NCI-H1092 treated with DMSO at 0.1 percent for 48 hours (cell line): ENCODE measurements around the gene POFUT1.
"Not testable (repeated sequence)": the region's sequence is repeated elsewhere in the genome, so short reads cannot be mapped to it uniquely, and the experiment has no call there.

Experiments used
- DNase-seq: peaks from one replicate; lab custom pipeline; 2025; lab: John Stamatoyannopoulos, UW

Gene POFUT1

GRCh38 chr20:32189691-32190615 lies 17.7 kb upstream of the POFUT1 start:
- peak; percentile 64 for DNase-seq

GRCh38 chr20:32190616-32191415 lies 16.9 kb upstream of the POFUT1 start:
- peak; percentile 64 for DNase-seq

GRCh38 chr20:32191422-32191821 lies 16.3 kb upstream of the POFUT1 start:
- no peak for DNase-seq

- DNase-seq, result no peak
Observed at GRCh38 chr20:32191873-32192272, 15.8 kb upstream of the POFUT1 start.

DNA sequence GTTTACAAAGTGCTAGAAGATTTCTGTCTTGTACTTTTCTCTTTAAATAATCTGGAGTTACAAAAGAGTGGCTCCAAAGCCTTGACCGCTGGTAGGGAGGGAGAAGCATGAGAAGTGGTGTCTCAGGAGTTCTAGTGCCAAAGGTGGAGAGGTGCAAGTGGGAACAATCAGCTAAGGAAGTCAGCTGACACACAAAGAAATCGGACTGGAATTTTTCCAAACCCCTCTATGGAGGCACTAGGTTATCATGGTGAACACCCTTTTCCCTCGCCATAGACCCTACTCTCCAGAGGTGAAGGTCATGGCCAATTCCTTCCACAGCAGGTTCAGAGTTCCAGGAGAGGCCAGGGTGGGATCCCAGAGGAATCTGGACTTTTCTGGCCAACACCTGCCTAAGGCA lies 15.0 kb upstream of the POFUT1 start:
- no peak for DNase-seq

DNA sequence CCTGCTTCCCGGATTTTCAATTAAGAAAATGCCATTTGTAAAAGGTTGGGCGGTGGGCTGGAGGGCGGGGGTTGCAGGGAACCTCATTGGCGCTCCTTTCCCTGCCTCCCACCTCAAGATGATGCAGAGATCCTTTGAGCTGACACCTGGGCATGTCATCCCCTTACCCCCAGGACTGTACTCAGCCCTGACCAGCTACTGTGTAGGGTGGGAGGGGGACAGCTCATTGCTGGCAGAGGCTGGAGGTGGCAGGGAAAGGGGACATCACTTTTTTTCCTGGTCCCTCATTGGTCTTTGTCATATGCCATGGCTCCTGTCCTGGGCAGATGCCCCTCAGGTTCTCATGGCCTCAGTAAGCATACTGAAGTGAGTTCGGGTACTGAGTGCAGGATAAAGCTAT lies 14.3 kb upstream of the POFUT1 start:
- not testable (repeated sequence) for DNase-seq

DNA sequence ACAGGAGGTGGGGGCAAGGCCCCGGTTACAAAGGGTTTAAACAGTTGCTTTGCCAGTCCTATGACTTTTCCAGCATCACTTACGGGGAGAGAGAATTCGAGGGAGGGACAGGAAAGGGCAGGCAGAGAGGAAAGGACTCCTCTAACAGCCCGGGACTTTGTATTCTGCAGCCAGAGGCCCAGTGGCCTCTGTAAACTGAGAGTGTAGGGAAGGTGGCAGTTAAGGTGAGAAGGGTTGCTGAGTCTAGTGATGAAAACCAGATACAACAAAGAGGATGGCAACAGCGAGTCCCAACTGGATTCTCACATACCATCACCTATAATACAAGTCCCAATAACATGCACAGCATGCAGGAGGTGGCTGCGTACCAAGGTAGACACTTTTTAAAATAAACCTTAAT lies 13.7 kb upstream of the POFUT1 start:
- DNase-seq, result no peak

- DNase-seq, result no peak
Observed at GRCh38 chr20:32195581-32195980, 12.1 kb upstream of the POFUT1 start.

GRCh38 chr20:32196613-32197012 lies 11.1 kb upstream of the POFUT1 start:
- DNase-seq, result not testable (repeated sequence)

- not testable (repeated sequence) for DNase-seq
Observed at GRCh38 chr20:32197136-32197535, 10.5 kb upstream of the POFUT1 start.

DNA sequence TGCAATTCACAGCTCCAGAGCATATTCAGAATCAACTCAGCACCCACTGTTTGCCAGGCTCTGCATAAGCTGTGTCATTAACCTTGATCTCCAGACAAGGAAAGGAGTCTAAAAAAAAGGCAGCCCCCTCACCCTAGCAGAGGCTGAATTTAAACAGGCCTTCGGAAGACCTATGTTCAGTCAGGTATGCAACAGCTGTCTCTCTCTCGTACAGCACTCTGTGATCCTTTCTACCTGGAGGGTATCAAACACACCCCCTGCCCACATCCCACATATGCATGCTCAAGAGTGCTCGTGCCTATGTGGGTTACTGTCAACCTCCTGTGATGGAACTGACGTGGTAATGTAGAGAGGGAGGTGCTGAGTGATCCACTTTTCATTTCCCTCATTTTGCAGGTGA lies 8.7 kb upstream of the POFUT1 start:
- DNase-seq, result no peak

- no peak for DNase-seq
Observed at GRCh38 chr20:32201296-32201976, 6.2 kb upstream of the POFUT1 start.

- DNase-seq, result no peak
Observed at GRCh38 chr20:32201977-32202363, 5.7 kb upstream of the POFUT1 start.

DNA sequence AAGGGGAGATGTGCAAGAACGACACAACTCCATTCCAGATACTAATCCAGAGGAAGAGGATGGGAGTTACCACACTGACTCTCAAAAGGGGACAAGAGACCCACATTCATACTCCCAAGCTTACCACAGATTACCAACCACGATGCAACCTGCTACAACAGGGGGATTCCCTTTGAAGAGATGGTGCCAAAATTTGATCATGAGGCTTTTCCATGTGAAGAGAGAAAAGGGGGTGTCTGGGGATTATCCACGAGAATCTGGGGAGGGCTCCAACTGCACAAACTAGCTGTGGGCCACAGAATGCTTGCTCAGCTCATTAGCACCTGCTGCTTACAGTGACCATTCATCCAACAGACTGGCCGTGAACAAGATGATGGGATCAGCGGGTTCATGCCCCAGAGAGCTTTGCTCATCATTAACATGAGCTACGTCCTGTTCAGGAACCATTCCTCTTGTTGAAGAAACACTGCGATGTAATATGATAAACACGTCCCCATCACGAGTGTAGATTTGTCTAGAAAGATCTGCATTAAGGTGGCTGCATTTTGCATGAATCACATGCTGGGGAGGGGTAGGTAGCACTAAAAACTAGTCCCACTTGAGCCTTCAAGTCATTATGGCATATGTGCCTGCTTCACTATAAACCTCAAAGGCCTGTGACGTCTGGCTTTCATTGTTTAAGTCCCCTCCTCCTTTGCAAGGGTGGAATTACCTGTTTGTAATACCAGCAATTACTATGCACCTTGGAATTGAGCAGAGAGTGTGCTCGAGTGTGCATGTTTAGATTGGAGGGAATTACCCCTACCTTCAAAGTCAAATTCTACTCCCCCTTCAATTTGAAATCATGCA lies 4.1 kb upstream of the POFUT1 start:
- no peak for DNase-seq

- DNase-seq, result no peak
Observed at GRCh38 chr20:32204205-32205109, 3.2 kb upstream of the POFUT1 start.

DNA sequence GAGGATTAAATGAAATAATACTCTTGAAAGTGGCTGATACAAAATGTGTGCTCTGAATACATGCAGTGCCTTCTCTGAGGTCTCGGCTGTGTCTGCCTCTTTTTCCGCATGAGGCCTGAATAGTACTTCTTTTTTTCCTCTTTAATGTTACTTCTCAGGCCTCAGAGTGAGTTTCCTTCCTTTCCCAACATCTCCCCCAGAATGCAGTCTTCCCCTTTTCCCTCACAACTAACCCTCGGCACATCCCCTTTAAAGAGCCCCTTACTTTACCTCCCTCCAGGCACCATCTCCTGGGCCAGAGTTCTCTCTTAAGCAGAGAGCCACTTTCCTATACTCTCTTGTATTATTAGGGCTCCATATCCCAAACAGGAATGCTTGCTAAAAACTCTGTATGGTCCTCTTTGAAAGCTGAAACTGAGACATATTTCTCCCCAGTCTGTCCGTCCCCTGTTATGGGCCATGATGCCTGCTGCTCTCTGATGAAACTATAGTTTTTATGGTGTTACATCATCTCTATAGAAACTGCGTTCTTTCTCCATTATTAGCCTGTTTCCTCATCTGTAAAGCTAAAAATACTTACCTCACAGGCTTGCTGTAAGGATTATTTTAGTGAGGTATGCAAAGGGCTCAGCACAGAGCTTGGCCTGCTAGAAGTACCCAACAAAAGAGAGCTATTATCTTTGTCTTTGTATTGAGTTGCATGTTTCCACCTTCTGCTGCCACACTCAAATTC lies 2.4 kb upstream of the POFUT1 start:
- no peak for DNase-seq

DNA sequence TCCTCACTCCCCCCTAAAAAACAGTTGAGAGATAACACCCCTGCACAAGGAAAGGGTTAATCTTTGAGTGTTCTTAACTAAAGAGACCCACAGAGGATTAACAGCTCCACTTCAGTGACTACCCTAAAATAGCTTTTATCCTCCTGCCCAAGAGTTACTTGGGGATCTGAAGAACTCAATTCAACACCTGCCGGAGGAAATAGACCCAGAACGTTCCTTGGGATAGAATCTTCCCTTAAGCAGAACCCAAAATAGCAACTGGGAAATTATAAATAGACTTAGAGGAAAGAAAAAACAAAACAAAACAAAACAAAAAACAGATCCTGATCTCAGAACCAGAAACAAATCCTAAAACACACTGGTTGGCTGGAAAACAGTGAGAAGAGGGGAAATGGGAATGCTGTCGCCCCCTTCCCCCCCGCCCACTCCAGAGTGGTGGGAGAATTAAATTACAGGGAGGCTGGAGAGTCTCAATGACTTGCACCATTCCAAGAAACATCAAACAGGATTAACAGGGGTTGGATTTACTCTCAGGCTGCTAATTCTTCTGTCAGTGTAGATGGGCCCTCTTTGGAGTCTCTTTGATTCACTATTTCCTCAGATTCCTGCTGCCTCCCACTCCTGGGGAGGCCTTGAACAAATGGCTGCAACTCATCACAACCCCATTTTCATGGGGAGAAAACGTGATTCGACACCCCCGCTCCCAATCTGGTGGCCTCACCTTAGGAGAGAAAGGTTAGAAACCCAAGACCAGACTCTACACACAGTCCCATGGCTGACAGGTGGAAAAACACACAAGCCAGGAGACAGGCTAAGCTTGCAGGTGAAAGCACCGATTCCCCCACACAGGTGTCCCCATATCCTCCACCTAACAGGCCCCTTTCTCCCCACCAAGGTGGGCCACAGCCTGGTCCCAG lies 1.6 kb upstream of the POFUT1 start:
- DNase-seq, result no peak

GRCh38 chr20:32206760-32207625 lies 687 bp upstream of the POFUT1 start:
- peak; percentile 11 for DNase-seq
